Small intestine (tissue), 7 donors: Measurements from ENCODE around the gene LIPC. TPM values are rescaled to one million over a fixed set of nuclear protein-coding genes. Genes with fewer than 3 reads are reported as not detected.

Experiments used
- DNase-seq, 2 donors: peaks; one replicate each; pipeline versions ENCODE4 v3.0.0 to v3.0.0-alpha.2; 2013
- FAIRE-seq: peaks from 2 replicates; lab custom pipeline; 2012; peaks lifted over from hg19 to GRCh38; lab: Jason Lieb, UNC
- H3K27ac ChIP-seq, 3 donors: one replicate each; pipeline ENCODE4 v1.5.1; 2013; ENCODE audit warnings: low read length in 2 of 3, mild to moderate bottlenecking in 2 of 3, control low read depth in 1 of 3, inconsistent platforms in 1 of 3, low read depth in 1 of 3, moderate library complexity in 1 of 3
- H3K27me3 ChIP-seq, 3 donors: one replicate each; pipeline ENCODE4 v1.6.1; 2013; ENCODE audit warnings: low read length in 3 of 3, inconsistent platforms in 1 of 3; ENCODE audit not compliant: control insufficient read depth in 3 of 3, insufficient read depth in 3 of 3
- H3K36me3 ChIP-seq, 3 donors: one replicate each; pipeline ENCODE4 v1.6.1; 2013; ENCODE audit warnings: low read length in 3 of 3, inconsistent platforms in 1 of 3, low read depth in 1 of 3, mild to moderate bottlenecking in 1 of 3, moderate library complexity in 1 of 3; ENCODE audit not compliant: control insufficient read depth in 3 of 3, insufficient read depth in 2 of 3
- H3K4me1 ChIP-seq, 3 donors: one replicate each; pipeline ENCODE4 v1.6.1; 2013; ENCODE audit warnings: low read length in 2 of 3, inconsistent platforms in 1 of 3, low read depth in 1 of 3, mild to moderate bottlenecking in 1 of 3, moderate library complexity in 1 of 3; ENCODE audit not compliant: control insufficient read depth in 3 of 3, insufficient read depth in 2 of 3
- H3K4me3 ChIP-seq, 3 donors: one replicate each; pipeline ENCODE4 v1.5.1; 2013; ENCODE audit warnings: low read length in 3 of 3, control low read depth in 1 of 3, inconsistent platforms in 1 of 3, low read depth in 1 of 3, mild to moderate bottlenecking in 1 of 3, moderate library complexity in 1 of 3
- H3K9me3 ChIP-seq, 2 donors: one replicate each; pipeline ENCODE4 v1.6.1; 2013; ENCODE audit warnings: low read depth in 1 of 2, low read length in 1 of 2; ENCODE audit not compliant: control insufficient read depth in 2 of 2, insufficient read depth in 1 of 2
- WGBS, 3 donors: extraction: QIAGEN DNeasy Blood & Tissue Kit; methylation state at CpG; one replicate each; pipeline ENCODE4 v1.1.7; 2013; 5-methylcytosine and 5-hydroxymethylcytosine counted together
- polyA plus RNA-seq, 4 donors: library from polyadenylated mRNA; stranded (reverse) in 3 of 4; unstranded in 1 of 4; fragments of 200-250 nt in 3 of 4; fragments of 120-200 nt in 1 of 4; gene quantifications; one replicate each; pipeline versions ENCODE4 v1.2.1 to v1.2.3, GENCODE V29; 2013
- donor health status: healthy with polysubstance abuse.
- donor health status: control.
- donor health status: control.
- donor health status: Bipolar disorder and iron deficiency.
- donor health status: healthy.

Gene LIPC
- polyA plus RNA-seq, 4 donors, result 0.07 to 2.0 (median 1.2) TPM

- H3K36me3 ChIP-seq, result no peaks in the 10 kb centered on the region
- no peaks in the 10 kb centered on the region for H3K9me3 ChIP-seq
- FAIRE-seq (no peak), DNase-seq (no peak)
- H3K27me3 ChIP-seq, result no peaks in the 10 kb centered on the region
- H3K4me3 ChIP-seq, result no peak overlapping the region
- peaks cover 0 to 5% (median 4%) of the 10 kb centered on the region in 3 donors for H3K4me1 ChIP-seq
- H3K27ac ChIP-seq, result no peak overlapping the region
- 85 to 92% (median 86%) methylated on average over 9 of the region's 9 CpGs for WGBS, 3 donors
Observed at GRCh38 chr15:58522391-58522790, 90.6 kb downstream of the LIPC start.

GRCh38 chr15:58522865-58523264 lies 91.1 kb downstream of the LIPC start:
- Histone ChIP-seq H3K27me3 (no peaks in the 10 kb centered on the region), H3K9me3 (no peaks in the 10 kb centered on the region), H3K4me1 (peaks cover 0 to 10% (median 5%) of the 10 kb centered on the region in 3 donors), H3K36me3 (no peaks in the 10 kb centered on the region), H3K4me3 (no peak overlapping the region), H3K27ac (no peak overlapping the region)
- DNase-seq (no peak), FAIRE-seq (no peak)
- 84 to 93% (median 90%) methylated on average over 9 of the region's 9 CpGs for WGBS, 3 donors

- Histone ChIP-seq H3K27ac (no peak overlapping the region), H3K36me3 (no peaks in the 10 kb centered on the region), H3K4me1 (peaks cover 0 to 11% (median 5%) of the 10 kb centered on the region in 3 donors), H3K27me3 (no peaks in the 10 kb centered on the region), H3K4me3 (no peak overlapping the region), H3K9me3 (no peaks in the 10 kb centered on the region)
- no peak for FAIRE-seq
- no peak for DNase-seq
- WGBS, 3 donors, result 93 to 95% (median 94%) methylated on average over 5 of the region's 5 CpGs
Observed at GRCh38 chr15:58523634-58524033, 91.8 kb downstream of the LIPC start.

- H3K36me3 ChIP-seq, result no peaks in the 10 kb centered on the region
- H3K4me1 ChIP-seq, result peaks cover 0 to 11% (median 7%) of the 10 kb centered on the region in 3 donors
- H3K4me3 ChIP-seq, result no peak overlapping the region
- H3K9me3 ChIP-seq, result no peaks in the 10 kb centered on the region
- WGBS, 3 donors, result 22 to 74% (median 32%) methylated on average over 2 of the region's 2 CpGs
- H3K27me3 ChIP-seq, result no peaks in the 10 kb centered on the region
- H3K27ac ChIP-seq, result no peak overlapping the region
- no peak for FAIRE-seq
- DNase-seq, result peak; percentile 41 to 47
Observed at GRCh38 chr15:58524247-58524646, 92.5 kb downstream of the LIPC start.

- H3K36me3 ChIP-seq, result no peaks in the 10 kb centered on the region
- H3K27me3 ChIP-seq, result no peaks in the 10 kb centered on the region
- no peaks in the 10 kb centered on the region for H3K9me3 ChIP-seq
- no peak overlapping the region for H3K27ac ChIP-seq
- 83 to 88% (median 86%) methylated on average over 4 of the region's 4 CpGs for WGBS, 3 donors
- no peak overlapping the region for H3K4me3 ChIP-seq
- DNase-seq (no peak), FAIRE-seq (no peak)
- H3K4me1 ChIP-seq, result peaks cover 0 to 11% (median 7%) of the 10 kb centered on the region in 3 donors
Observed at GRCh38 chr15:58525991-58526421, 94.2 kb downstream of the LIPC start.

- Histone ChIP-seq H3K9me3 (no peaks in the 10 kb centered on the region), H3K4me1 (peaks cover 0 to 11% (median 7%) of the 10 kb centered on the region in 3 donors), H3K27ac (no peak overlapping the region), H3K27me3 (no peaks in the 10 kb centered on the region), H3K4me3 (no peak overlapping the region), H3K36me3 (no peaks in the 10 kb centered on the region)
- FAIRE-seq (no peak), DNase-seq (no peak)
- 76 to 84% (median 79%) methylated on average over 7 of the region's 7 CpGs for WGBS, 3 donors
Observed at GRCh38 chr15:58526647-58527192, 94.9 kb downstream of the LIPC start.

- WGBS, 3 donors, result 39 to 68% (median 55%) methylated on average over 9 of the region's 9 CpGs
- Histone ChIP-seq H3K36me3 (no peaks in the 10 kb centered on the region), H3K27me3 (no peaks in the 10 kb centered on the region), H3K4me3 (no peak overlapping the region), H3K9me3 (no peaks in the 10 kb centered on the region), H3K27ac (peak overlapping the region in 2 of 3 donors; percentile 43 to 78), H3K4me1 (peaks cover 0 to 11% (median 7%) of the 10 kb centered on the region in 3 donors)
- FAIRE-seq (no peak), DNase-seq (no peak)
Observed at GRCh38 chr15:58527573-58528187, 95.9 kb downstream of the LIPC start.

GRCh38 chr15:58528188-58528870 lies 96.5 kb downstream of the LIPC start:
- Histone ChIP-seq H3K27me3 (no peaks in the 10 kb centered on the region), H3K36me3 (no peaks in the 10 kb centered on the region), H3K4me3 (no peak overlapping the region), H3K9me3 (no peaks in the 10 kb centered on the region), H3K4me1 (peaks cover 0 to 11% (median 7%) of the 10 kb centered on the region in 3 donors), H3K27ac (peak overlapping the region in 2 of 3 donors; percentile 72 to 78)
- FAIRE-seq (no peak), DNase-seq (peak; percentile 81 to 90)
- WGBS, 3 donors, result 42 to 66% (median 53%) methylated on average over 12 of the region's 12 CpGs
